GM19324 (cell line): ENCODE results near the gene DAGLA.
"Not testable (repeated sequence)": the region's sequence is repeated elsewhere in the genome, so short reads cannot be mapped to it uniquely, and the experiment has no call there.

Source experiments
- ATAC-seq: cut with Tn5 transposase; IDR thresholded peaks from one replicate; pipeline ENCODE4 v1.9.1; 2021; ENCODE audit warnings: mild to moderate bottlenecking, moderate library complexity; ENCODE audit not compliant: unreplicated experiment, low FRiP score

Gene DAGLA

GRCh38 chr11:61679893-61680621, at the start of gene DAGLA:
Gene DAGLA, plus strand, starts transcription at chr11:61680391. Its CDS starts 39,765 bp downstream, at chr11:61720156.
- ATAC-seq, result no peak

- ATAC-seq, result no peak
These were observed 48.1 kb upstream of the DAGLA start for GRCh38 chr11:61632096-61632495.

GRCh38 chr11:61635304-61635703, 44.9 kb upstream of the DAGLA start:
- ATAC-seq, result no peak

- no peak for ATAC-seq
These were observed 44.4 kb upstream of the DAGLA start for GRCh38 chr11:61635787-61636186.

- ATAC-seq, result no peak
These were observed 43.5 kb upstream of the DAGLA start for GRCh38 chr11:61636676-61637075.

GRCh38 chr11:61637277-61637676, 42.9 kb upstream of the DAGLA start:
- ATAC-seq, result no peak

GRCh38 chr11:61639816-61640443, 40.3 kb upstream of the DAGLA start:
- no peak for ATAC-seq

GRCh38 chr11:61642162-61642561, 38.0 kb upstream of the DAGLA start:
- ATAC-seq, result no peak

- no peak for ATAC-seq
These were observed 34.9 kb upstream of the DAGLA start for GRCh38 chr11:61645179-61645868.

- no peak for ATAC-seq
These were observed 32.7 kb upstream of the DAGLA start for GRCh38 chr11:61647529-61647928.

GRCh38 chr11:61650781-61651571, 29.2 kb upstream of the DAGLA start:
- ATAC-seq, result no peak

GRCh38 chr11:61652135-61652534, 28.1 kb upstream of the DAGLA start:
- ATAC-seq, result no peak

- no peak for ATAC-seq
These were observed 25.8 kb upstream of the DAGLA start for GRCh38 chr11:61654397-61654829.

GRCh38 chr11:61655266-61656159, 24.7 kb upstream of the DAGLA start:
- not testable (repeated sequence) for ATAC-seq

- no peak for ATAC-seq
These were observed 23.7 kb upstream of the DAGLA start for GRCh38 chr11:61656347-61657077.

- ATAC-seq, result no peak
These were observed 22.5 kb upstream of the DAGLA start for GRCh38 chr11:61657566-61658290.

- no peak for ATAC-seq
These were observed 20.6 kb upstream of the DAGLA start for GRCh38 chr11:61659413-61660196.

GRCh38 chr11:61660997-61661396, 19.2 kb upstream of the DAGLA start:
- ATAC-seq, result not testable (repeated sequence)
